HFFc6 (cell line): ENCODE measurements around the gene GPR87. TPM values are rescaled to one million over a fixed set of nuclear protein-coding genes. Genes with fewer than 3 reads are reported as not detected.

Experiments used
- DNase-seq: peaks from one replicate; pipeline ENCODE4 v3.0.0-alpha.2; 2018
- H3K27ac Mint-ChIP-seq: 2 replicates; pipeline ENCODE4 v1.8.0; 2020; ENCODE audit warnings: mild to moderate bottlenecking, mixed read lengths
- H3K27me3 Mint-ChIP-seq: 2 replicates; pipeline ENCODE4 v1.8.0; 2021; ENCODE audit warnings: mild to moderate bottlenecking, moderate library complexity, mixed read lengths; ENCODE audit not compliant: insufficient read depth
- H3K36me3 Mint-ChIP-seq: 2 replicates; pipeline ENCODE4 v1.8.0; 2021; ENCODE audit warnings: low read depth, mixed read lengths
- H3K4me1 Mint-ChIP-seq: 2 replicates; pipeline ENCODE4 v1.8.0; 2020; ENCODE audit warnings: low read depth, mixed read lengths
- H3K4me3 Mint-ChIP-seq: 2 replicates; pipeline ENCODE4 v1.8.0; 2020; ENCODE audit warnings: mild to moderate bottlenecking, moderate library complexity, mixed read lengths
- H3K9me3 Mint-ChIP-seq: 2 replicates; pipeline ENCODE4 v1.8.0; 2020; ENCODE audit warnings: mild to moderate bottlenecking, mixed read lengths
- CTCF ChIP-seq: fragments of 200-600 bp; sonication (generic); IDR thresholded peaks from 2 replicates; pipeline ENCODE4 v1.5.0; 2021; ENCODE audit warnings: antibody characterized with exemption, mild to moderate bottlenecking
- total RNA-seq, 6 experiments: library from RNA; stranded (reverse); fragmentation: NEBNext Ultra II Directional; extraction: Animal tissue kit (Norgen Biotek cat#: 25700); gene quantifications; 2 replicates in 1 of 6; 3 replicates in 5 of 6; pipeline ENCODE4 v1.2.3, GENCODE V29; 2021

GPR87 gene
- total RNA-seq, 6 experiments from 2014 or later, result not detected

GRCh38 chr3:151296226-151296625 lies 20.4 kb downstream of the GPR87 start:
- Mint-ChIP-seq H3K4me3 (no peak overlapping the region), H3K4me1 (peaks cover 8% of the 10 kb centered on the region), H3K36me3 (no peaks in the 10 kb centered on the region), H3K27me3 (peaks cover 4% of the 10 kb centered on the region), H3K27ac (no peak overlapping the region), H3K9me3 (no peaks in the 10 kb centered on the region)
- no peak for DNase-seq
- no peak for TF ChIP-seq CTCF

- Mint-ChIP-seq H3K4me1 (peaks cover 9% of the 10 kb centered on the region; the same call in 1 of the 2 replicates), H3K27me3 (peaks cover 4% of the 10 kb centered on the region), H3K27ac (no peak overlapping the region), H3K9me3 (no peaks in the 10 kb centered on the region), H3K36me3 (no peaks in the 10 kb centered on the region), H3K4me3 (no peak overlapping the region)
- no peak for DNase-seq
- no peak for TF ChIP-seq CTCF
These were observed 23.5 kb downstream of the GPR87 start for GRCh38 chr3:151293127-151293526.

GRCh38 chr3:151290673-151291072 lies 25.9 kb downstream of the GPR87 start:
- DNase-seq, result peak; percentile 36
- H3K4me3 Mint-ChIP-seq, result no peak overlapping the region
- H3K27ac Mint-ChIP-seq, result no peak overlapping the region
- peaks cover 9% of the 10 kb centered on the region; the same call in 1 of the 2 replicates for H3K4me1 Mint-ChIP-seq
- H3K9me3 Mint-ChIP-seq, result no peaks in the 10 kb centered on the region
- peaks cover 6% of the 10 kb centered on the region; the same call in 1 of the 2 replicates for H3K27me3 Mint-ChIP-seq
- no peaks in the 10 kb centered on the region for H3K36me3 Mint-ChIP-seq
- TF ChIP-seq CTCF, result peak; percentile 83

- no peak for DNase-seq
- H3K27ac Mint-ChIP-seq, result no peak overlapping the region
- H3K4me1 Mint-ChIP-seq, result peaks cover 9% of the 10 kb centered on the region; the same call in 1 of the 2 replicates
- no peak for TF ChIP-seq CTCF
- no peaks in the 10 kb centered on the region for H3K36me3 Mint-ChIP-seq
- peaks cover 7% of the 10 kb centered on the region; the same call in 1 of the 2 replicates for H3K27me3 Mint-ChIP-seq
- no peak overlapping the region for H3K4me3 Mint-ChIP-seq
- H3K9me3 Mint-ChIP-seq, result no peaks in the 10 kb centered on the region
These were observed 27.2 kb downstream of the GPR87 start for GRCh38 chr3:151289445-151289844.

- H3K27ac Mint-ChIP-seq, result no peak overlapping the region
These were observed 30.7 kb downstream of the GPR87 start for GRCh38 chr3:151285940-151286339.

More at GRCh38 chr3:151285940-151286339, 30.7 kb downstream of the GPR87 start:
- Mint-ChIP-seq H3K9me3 (no peaks in the 10 kb centered on the region), H3K4me1 (peaks cover 28% of the 10 kb centered on the region), H3K27me3 (peaks cover 8% of the 10 kb centered on the region; the same call in 1 of the 2 replicates), H3K36me3 (no peaks in the 10 kb centered on the region), H3K4me3 (no peak overlapping the region)
- no peak for DNase-seq
- no peak for TF ChIP-seq CTCF
